Liver (tissue), 9 donors: ENCODE results near the gene C1QL1. TPM values are rescaled to one million over a fixed set of nuclear protein-coding genes. Genes with fewer than 3 reads are reported as not detected.

Experiments
- DNase-seq: peaks from one replicate; pipeline ENCODE4 v3.0.0-alpha.2; 2017; ENCODE audit warnings: low spot score
- H3K27ac ChIP-seq, 2 donors: one replicate each; pipeline ENCODE4 v1.7.0; 2013; ENCODE audit warnings: inconsistent platforms in 2 of 2, low read length in 2 of 2, control low read depth in 1 of 2, low read depth in 1 of 2, mild to moderate bottlenecking in 1 of 2
- H3K27me3 ChIP-seq, 4 donors: one replicate each; pipeline versions ENCODE4 v1.6.1 to v1.7.0; 2013; ENCODE audit warnings: low read length in 3 of 4, inconsistent platforms in 1 of 4, mild to moderate bottlenecking in 1 of 4, moderate library complexity in 1 of 4; ENCODE audit not compliant: control insufficient read depth in 4 of 4, insufficient read depth in 4 of 4
- H3K36me3 ChIP-seq, 4 donors: one replicate each; pipeline versions ENCODE4 v1.6.1 to v1.7.0; 2013; ENCODE audit warnings: low read length in 3 of 4, mild to moderate bottlenecking in 3 of 4, low read depth in 1 of 4, moderate library complexity in 1 of 4; ENCODE audit not compliant: control insufficient read depth in 4 of 4, insufficient read depth in 3 of 4
- H3K4me1 ChIP-seq, 4 donors: one replicate each; pipeline versions ENCODE4 v1.6.1 to v1.7.0; 2013; ENCODE audit warnings: low read length in 3 of 4, mild to moderate bottlenecking in 3 of 4, moderate library complexity in 1 of 4; ENCODE audit not compliant: control insufficient read depth in 4 of 4, insufficient read depth in 4 of 4
- H3K4me3 ChIP-seq, 3 donors: one replicate each; pipeline versions ENCODE4 v1.6.1 to v1.7.0; 2013; ENCODE audit warnings: low read length in 3 of 3, control low read depth in 1 of 3, low read depth in 1 of 3, mild to moderate bottlenecking in 1 of 3
- H3K9ac ChIP-seq, 2 donors: one replicate each; pipeline ENCODE4 v1.7.0; 2013; ENCODE audit warnings: low read length in 2 of 2, mild to moderate bottlenecking in 2 of 2, moderate library complexity in 2 of 2, control low read depth in 1 of 2, low read depth in 1 of 2
- H3K9me3 ChIP-seq, 4 donors: one replicate each; pipeline versions ENCODE4 v1.6.1 to v1.7.0; 2013; ENCODE audit warnings: low read length in 3 of 4; ENCODE audit not compliant: control insufficient read depth in 4 of 4
- CTCF ChIP-seq: fragments of 150-350 bp; IDR thresholded peaks from 2 replicates; pipeline ENCODE4 v1.5.1; 2017; ENCODE audit warnings: improper control_type of control experiment, low read depth, low read length; ENCODE audit not compliant: missing input control
- EGR1 ChIP-seq, 2 donors: IDR thresholded peaks; 2 replicates each; pipeline ENCODE4 v1.6.1; 2016 to 2018; ENCODE audit warnings: antibody characterized with exemption in 2 of 2, low read depth in 2 of 2
- FOXA1 ChIP-seq: IDR thresholded peaks from 2 replicates; pipeline ENCODE4 v1.6.1; 2016; ENCODE audit warnings: antibody characterized with exemption
- FOXA2 ChIP-seq: IDR thresholded peaks from 2 replicates; pipeline ENCODE4 v1.6.1; 2016; ENCODE audit warnings: antibody characterized with exemption
- GABPA ChIP-seq, 2 donors: IDR thresholded peaks in 1 of 2; conservative IDR thresholded peaks in 1 of 2; 2 replicates each; pipeline ENCODE4 v1.6.1; 2016; ENCODE audit warnings: antibody characterized with exemption in 2 of 2, mild to moderate bottlenecking in 1 of 2, moderate library complexity in 1 of 2
- HNF4A ChIP-seq, 2 donors: conservative IDR thresholded peaks; 2 replicates each; pipeline ENCODE4 v1.6.1; 2016; ENCODE audit warnings: antibody characterized with exemption in 2 of 2, mild to moderate bottlenecking in 2 of 2
- HNF4G ChIP-seq: IDR thresholded peaks from 2 replicates; pipeline ENCODE4 v1.6.1; 2016; ENCODE audit warnings: antibody characterized with exemption
- JUND ChIP-seq, 2 donors: IDR thresholded peaks; 2 replicates each; pipeline ENCODE4 v1.6.1; 2016; ENCODE audit warnings: antibody characterized with exemption in 2 of 2
- MAX ChIP-seq: IDR thresholded peaks from 2 replicates; pipeline ENCODE4 v1.6.1; 2016; ENCODE audit warnings: antibody characterized with exemption
- NR2F2 ChIP-seq: IDR thresholded peaks from 2 replicates; pipeline ENCODE4 v1.6.1; 2016; ENCODE audit warnings: antibody characterized with exemption
- RAD21 ChIP-seq, 2 donors: IDR thresholded peaks; 2 replicates each; pipeline ENCODE4 v1.6.1; 2016; ENCODE audit warnings: antibody characterized with exemption in 2 of 2, mild to moderate bottlenecking in 2 of 2
- RXRA ChIP-seq, 2 donors: IDR thresholded peaks; 2 replicates each; pipeline ENCODE4 v1.6.1; 2017 to 2018; ENCODE audit warnings: antibody characterized with exemption in 2 of 2, mild to moderate bottlenecking in 1 of 2
- SP1 ChIP-seq: IDR thresholded peaks from 2 replicates; pipeline ENCODE4 v1.6.1; 2018; ENCODE audit warnings: antibody characterized with exemption, mild to moderate bottlenecking
- YY1 ChIP-seq: IDR thresholded peaks from 2 replicates; pipeline ENCODE4 v1.6.1; 2016; ENCODE audit warnings: antibody characterized with exemption, mild to moderate bottlenecking
- ZBTB33 ChIP-seq: IDR thresholded peaks from 2 replicates; pipeline ENCODE4 v1.6.1; 2016; ENCODE audit warnings: antibody characterized with exemption
- WGBS: extraction: QIAGEN DNeasy Blood & Tissue Kit; methylation state at CpG from one replicate; pipeline ENCODE4 v1.1.7; 2013; 5-methylcytosine and 5-hydroxymethylcytosine counted together
- polyA plus RNA-seq, 2 donors: library from polyadenylated mRNA; stranded (reverse) in 1 of 2; unstranded in 1 of 2; fragments of 200-250 nt in 1 of 2; fragments of >200 nt in 1 of 2; fragmentation: Nextera tagmentation in 1 of 2; extraction: Ambion mirVana in 1 of 2; gene quantifications; one replicate each; pipeline versions ENCODE4 v1.2.1 to v1.2.3, GENCODE V29; 2013 to 2015
- total RNA-seq, 2 donors: library from RNA; depleted of rRNA; stranded (reverse); fragments of >200 nt; gene quantifications; one replicate each; pipeline ENCODE4 v1.2.3, GENCODE V29; 2014
- TF ChIP-seq, protein P1 (sequence below): IDR thresholded peaks from 2 replicates; pipeline ENCODE4 v1.6.1; 2016; ENCODE audit warnings: antibody characterized with exemption, mild to moderate bottlenecking
- donor health status: healthy.
- donor health status: healthy.
- donor health status: healthy.
- donor health status: healthy.
- donor health status: healthy.

C1QL1 gene
- total and polyA plus RNA-seq, 4 donors = 0.17 to 0.57 (median 0.23) TPM; not detected in 1

DNA sequence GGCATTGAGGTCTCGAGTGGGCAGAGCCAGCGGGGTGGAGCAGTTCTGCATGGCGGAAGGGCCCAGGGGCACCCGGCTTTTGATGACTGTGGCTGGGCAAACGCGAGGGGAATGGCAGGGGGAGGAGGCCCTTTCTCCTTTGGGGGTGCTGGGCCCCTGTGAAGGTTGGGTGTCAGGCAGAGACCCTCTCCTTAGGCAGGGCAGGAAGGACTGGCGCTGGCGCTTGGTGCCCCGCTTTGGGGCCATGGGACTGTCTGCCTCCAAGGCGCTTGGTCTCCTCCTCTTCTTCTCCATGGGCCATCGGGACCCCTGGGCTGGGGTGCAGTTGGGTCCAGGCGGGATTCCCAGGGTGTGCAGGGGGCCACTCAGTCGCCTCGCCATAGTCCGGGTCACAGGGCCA, 40.0 kb downstream of the C1QL1 start:
- Histone ChIP-seq H3K9ac (no peak overlapping the region), H3K27ac (no peak overlapping the region), H3K9me3 (no peaks in the 10 kb centered on the region), H3K27me3 (no peaks in the 10 kb centered on the region), H3K4me3 (no peak overlapping the region), H3K36me3 (no peaks in the 10 kb centered on the region), H3K4me1 (no peaks in the 10 kb centered on the region)
- DNase-seq = no peak
- TF ChIP-seq CTCF (no peak), FOXA1 (no peak), EGR1 (IDR thresholded peaks at IDR 0.05; ENCODE audit: low read depth in 2 of 2) (no peak), JUND (IDR thresholded peaks at IDR 0.05) (no peak), ZBTB33 (no peak), RXRA (IDR thresholded peaks at IDR 0.05) (no peak), NR2F2 (no peak), MAX (no peak), GABPA (IDR thresholded peaks at IDR 0.05 in 1 of 2, conservative IDR thresholded peaks at IDR 0.05 in 1 of 2) (no peak), HNF4A (conservative IDR thresholded peaks at IDR 0.05) (no peak), FOXA2 (no peak), YY1 (no peak), HNF4G (no peak), RAD21 (IDR thresholded peaks at IDR 0.05) (no peak), SP1 (no peak)
- TF ChIP-seq, protein P1, sequence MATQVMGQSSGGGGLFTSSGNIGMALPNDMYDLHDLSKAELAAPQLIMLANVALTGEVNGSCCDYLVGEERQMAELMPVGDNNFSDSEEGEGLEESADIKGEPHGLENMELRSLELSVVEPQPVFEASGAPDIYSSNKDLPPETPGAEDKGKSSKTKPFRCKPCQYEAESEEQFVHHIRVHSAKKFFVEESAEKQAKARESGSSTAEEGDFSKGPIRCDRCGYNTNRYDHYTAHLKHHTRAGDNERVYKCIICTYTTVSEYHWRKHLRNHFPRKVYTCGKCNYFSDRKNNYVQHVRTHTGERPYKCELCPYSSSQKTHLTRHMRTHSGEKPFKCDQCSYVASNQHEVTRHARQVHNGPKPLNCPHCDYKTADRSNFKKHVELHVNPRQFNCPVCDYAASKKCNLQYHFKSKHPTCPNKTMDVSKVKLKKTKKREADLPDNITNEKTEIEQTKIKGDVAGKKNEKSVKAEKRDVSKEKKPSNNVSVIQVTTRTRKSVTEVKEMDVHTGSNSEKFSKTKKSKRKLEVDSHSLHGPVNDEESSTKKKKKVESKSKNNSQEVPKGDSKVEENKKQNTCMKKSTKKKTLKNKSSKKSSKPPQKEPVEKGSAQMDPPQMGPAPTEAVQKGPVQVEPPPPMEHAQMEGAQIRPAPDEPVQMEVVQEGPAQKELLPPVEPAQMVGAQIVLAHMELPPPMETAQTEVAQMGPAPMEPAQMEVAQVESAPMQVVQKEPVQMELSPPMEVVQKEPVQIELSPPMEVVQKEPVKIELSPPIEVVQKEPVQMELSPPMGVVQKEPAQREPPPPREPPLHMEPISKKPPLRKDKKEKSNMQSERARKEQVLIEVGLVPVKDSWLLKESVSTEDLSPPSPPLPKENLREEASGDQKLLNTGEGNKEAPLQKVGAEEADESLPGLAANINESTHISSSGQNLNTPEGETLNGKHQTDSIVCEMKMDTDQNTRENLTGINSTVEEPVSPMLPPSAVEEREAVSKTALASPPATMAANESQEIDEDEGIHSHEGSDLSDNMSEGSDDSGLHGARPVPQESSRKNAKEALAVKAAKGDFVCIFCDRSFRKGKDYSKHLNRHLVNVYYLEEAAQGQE = no peak
- 98% methylated on average over 15 of the region's 15 CpGs for WGBS

DNA sequence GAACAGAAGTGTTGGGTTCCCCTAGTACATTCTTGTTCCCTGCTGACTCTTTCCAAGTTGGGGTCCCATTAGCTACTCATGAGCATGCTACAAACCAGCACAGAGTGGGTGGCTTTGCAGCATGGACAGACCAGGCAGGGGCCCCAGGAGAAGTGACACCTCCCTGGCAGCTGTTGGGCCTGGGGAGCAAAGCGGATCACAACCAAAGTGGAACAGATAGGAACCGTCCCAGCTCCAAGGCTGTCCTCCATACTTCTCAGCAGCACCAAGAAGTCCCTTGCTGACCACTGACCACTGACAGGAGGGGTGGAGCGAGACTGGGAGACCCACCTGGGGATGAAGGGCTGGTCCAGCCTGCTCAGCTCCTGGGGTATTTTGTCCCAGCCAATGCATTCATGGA, 40.4 kb downstream of the C1QL1 start:
- no peaks in the 10 kb centered on the region for H3K9me3 ChIP-seq
- DNase-seq = no peak
- no peaks in the 10 kb centered on the region for H3K36me3 ChIP-seq
- no peak overlapping the region for H3K4me3 ChIP-seq
- 98% methylated on average over 3 of the region's 3 CpGs for whole genome bisulfite sequencing
- H3K9ac ChIP-seq = no peak overlapping the region
- no peaks in the 10 kb centered on the region for H3K27me3 ChIP-seq
- no peaks in the 10 kb centered on the region for H3K4me1 ChIP-seq
- H3K27ac ChIP-seq = no peak overlapping the region
- TF ChIP-seq RAD21 (IDR thresholded peaks at IDR 0.05) (no peak), EGR1 (IDR thresholded peaks at IDR 0.05; ENCODE audit: low read depth in 2 of 2) (no peak), CTCF (no peak), ZBTB33 (no peak), GABPA (IDR thresholded peaks at IDR 0.05 in 1 of 2, conservative IDR thresholded peaks at IDR 0.05 in 1 of 2) (no peak), FOXA1 (no peak)
- TF ChIP-seq, protein P1 = no peak
